Fibroblast of skin of left biceps (primary cell): ENCODE results near the gene KIAA0825.
"Not testable (repeated sequence)": the region's sequence is repeated elsewhere in the genome, so short reads cannot be mapped to it uniquely, and the experiment has no call there.

Experiments used
- DNase-seq, 2 experiments: peaks; one replicate each; pipeline ENCODE4 v3.0.0-alpha.2; 2013; ENCODE audit warnings: low read depth in 2 of 2

The KIAA0825 gene

DNA sequence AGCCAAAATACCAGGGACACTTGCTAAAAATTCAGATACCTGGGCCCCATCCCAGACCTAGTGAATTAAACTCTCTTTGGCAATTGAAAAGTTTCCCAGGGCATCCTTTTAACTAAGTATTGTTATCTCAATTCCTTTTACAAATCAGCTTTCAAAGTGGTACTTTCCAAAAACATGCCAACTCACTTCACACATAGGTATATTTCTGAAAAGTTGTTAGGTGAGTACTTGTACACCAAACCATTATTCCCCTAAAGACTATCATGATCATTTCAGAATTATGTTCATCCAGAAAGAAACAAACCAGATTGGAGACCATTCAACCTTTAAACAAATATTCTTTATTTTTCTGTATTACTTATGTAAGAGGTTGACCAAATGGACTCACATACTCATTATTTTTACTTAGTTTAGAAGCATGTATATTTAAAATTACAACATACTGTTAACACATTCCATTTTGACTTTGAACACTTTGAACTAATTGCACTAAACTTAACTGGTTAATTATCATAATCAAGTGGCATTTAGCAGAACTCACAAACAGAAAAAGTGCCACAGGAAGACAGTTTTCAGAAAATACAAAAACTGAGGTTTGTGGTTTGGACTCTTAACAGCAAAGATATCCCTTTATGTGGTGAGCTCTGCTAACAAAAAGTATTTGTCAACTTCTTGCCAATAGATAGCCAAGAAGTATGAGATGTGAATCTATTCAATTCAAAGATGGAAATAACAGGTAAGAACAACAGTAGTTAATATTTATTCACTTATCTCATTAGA lies 40.7 kb downstream of the KIAA0825 start:
- no peak for DNase-seq

DNA sequence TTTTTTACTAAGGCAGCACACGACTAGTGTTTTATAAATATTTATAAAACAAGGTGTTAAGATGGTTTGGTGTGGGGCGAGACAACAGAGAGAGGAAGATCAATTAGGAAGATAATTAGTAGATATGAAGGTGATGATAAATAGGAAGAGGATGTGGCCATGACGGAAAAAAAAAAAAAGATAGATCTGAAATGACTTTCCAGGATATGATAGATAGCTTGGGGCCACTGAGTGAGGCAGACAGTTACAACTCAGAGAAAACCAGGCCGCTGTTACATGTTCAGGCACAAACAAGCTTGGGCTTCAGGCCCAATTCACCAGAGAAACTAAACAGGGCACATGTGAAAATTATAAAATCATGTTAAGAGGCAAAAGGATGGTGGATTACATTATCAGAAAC lies 43.2 kb downstream of the KIAA0825 start:
- no peak for DNase-seq

DNA sequence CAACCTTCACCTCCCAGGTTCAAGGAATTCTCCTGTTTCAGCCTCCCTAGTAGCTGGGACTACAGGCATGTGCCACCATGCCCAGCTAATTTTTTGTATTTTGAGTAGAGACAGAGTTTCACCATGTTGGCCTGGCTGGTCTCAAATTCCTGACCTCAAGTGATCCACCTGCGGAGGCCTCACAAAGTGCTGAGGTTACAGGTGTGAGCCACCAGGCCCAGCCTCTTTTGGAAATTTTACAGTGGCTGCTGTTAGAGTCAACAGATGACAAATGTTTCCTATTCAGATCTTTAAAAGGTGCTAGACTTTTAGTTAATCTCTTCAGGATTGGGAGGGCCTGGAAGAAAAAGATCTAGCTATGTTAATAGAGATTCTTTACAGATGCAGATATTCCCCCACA lies 45.1 kb downstream of the KIAA0825 start:
- DNase-seq = not testable (repeated sequence)

DNA sequence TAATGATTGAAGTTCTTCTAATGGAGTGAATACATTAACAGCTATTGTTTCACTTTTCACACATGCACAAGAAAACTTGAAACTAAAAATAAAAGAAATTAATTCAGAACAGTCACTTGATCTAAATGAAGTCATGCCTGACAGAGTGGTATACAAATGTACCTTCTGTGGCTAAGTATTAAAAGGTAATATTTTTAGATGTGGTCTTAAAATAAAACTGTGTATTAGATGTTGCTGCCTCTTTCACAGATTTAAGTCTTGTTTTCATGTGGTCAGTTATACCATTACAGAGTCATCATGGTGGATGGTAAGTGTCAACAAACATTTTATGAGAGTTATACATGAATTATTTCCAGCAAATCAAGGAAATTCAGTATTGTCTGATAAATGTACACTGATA lies 47.0 kb downstream of the KIAA0825 start:
- DNase-seq = no peak

DNA sequence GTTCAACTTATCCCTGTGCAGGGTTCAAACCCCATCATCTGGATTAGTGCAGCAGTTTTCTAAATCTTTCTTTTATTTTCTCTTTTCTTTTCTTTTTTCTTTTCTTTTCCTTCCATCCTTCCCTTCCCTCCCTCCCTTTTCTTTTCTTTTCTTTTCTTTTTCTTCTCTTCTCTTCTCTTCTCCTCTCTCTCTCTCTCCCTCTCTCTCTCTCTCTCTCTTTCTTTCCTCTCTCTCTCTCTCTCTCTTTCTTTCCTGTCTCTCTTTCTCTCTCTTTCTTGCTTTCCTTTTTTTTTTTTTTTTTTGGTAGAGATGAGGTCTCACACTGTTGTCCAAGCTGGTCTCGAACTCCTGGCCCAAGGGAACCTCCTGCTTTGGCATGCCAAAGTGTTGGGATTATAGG lies 53.6 kb downstream of the KIAA0825 start:
- DNase-seq = no peak

DNA sequence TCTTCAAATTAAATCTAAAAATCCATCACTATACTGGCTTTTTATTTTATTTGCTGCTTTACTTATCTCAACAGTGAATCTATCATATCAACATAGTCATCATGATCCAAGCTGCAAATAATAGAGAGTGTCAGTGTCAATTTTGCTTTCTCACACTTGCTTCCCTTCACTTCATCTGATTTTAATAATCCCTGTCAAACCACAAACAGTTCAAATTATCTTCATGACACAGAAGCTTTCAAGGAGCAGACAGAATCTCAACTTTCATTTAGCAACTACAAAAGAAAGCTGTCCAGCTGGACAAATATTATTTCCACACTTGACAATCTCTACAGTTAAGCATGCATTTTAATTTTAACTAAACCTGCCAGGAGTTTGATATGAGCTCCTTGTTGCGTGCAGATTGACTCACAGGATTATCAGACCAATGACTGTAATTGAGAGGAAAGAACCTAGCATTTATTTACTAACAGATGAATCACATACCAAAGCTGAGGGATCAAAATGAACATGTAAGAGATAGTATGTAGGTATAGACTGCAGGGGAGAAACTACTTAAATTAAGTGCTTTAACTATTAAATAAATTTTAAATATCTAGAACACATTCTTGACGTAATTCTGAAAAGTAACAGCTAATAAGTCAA lies 56.0 kb downstream of the KIAA0825 start:
- DNase-seq = no peak

DNA sequence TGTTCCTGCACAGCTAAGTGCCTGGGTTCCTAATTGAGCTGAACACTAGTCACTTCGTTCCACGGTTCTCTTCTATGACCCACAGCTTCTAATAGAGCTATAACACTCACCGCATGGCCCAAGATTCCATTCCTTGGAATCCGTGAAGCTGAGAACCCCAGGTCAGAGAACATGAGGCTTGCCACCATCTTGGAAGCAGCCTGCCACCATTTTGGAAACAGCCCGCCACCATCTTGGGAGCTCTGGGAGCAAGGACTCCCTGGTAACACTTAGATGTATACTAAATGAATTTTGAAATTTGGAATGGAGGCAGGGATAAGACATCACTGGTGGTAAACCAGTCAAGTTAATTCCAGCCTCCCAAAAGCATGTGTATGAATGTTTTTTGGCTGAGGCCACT lies 60.4 kb downstream of the KIAA0825 start:
- no peak for DNase-seq

DNA sequence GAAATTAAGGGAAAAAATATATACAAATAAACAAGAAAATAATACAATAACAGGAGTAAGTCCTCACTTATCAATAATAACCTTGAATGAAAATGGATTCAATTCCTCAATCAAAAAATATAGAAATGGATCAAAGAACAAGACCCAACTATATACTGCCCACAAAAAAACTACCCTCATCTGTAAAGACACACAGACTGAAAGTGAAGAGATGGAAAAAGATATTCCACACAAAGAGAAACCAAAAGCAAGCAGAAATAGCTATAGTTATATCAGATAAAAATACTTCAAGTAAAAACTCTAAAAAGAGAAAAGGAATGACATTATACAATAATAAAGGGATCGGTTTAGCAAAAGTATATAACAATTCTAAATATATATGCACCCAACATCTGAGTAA lies 66.5 kb downstream of the KIAA0825 start:
- no peak for DNase-seq

DNA sequence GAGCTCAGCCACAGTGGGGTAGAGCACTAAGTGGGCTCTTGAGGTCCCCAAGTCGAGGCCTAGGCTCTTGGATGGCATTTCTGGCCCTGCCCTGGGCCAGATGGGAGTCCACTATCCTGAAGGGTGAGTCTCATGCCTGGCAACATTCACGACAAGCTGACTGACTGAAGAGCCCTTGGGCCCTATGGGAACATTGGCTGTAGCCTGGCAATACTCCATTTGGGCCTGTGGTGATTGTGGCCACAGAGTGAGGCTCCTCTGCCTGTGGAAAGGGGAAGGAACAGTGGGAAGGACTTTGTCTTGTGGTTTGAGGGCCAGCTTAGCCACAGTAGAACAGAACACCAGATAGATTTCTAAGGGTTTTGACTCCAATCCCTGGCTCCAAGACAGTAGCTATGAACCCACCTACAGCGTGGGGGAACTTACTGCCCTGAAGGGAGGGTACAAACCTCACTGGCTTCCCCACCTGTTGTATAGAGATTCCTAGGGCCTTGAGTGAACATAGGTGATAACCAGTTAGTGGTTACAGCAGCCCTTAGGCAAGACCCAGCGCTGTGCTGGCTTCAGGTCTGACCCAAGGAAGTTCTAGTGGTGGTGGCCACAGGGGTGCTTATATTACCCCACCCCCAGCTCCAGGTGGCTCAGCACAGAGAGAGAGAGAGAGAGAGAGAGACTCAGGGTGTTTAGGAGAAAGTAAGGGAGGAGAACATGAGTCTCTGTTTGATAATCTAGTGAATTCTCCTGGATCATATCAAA lies 72.4 kb downstream of the KIAA0825 start:
- DNase-seq = no peak

DNA sequence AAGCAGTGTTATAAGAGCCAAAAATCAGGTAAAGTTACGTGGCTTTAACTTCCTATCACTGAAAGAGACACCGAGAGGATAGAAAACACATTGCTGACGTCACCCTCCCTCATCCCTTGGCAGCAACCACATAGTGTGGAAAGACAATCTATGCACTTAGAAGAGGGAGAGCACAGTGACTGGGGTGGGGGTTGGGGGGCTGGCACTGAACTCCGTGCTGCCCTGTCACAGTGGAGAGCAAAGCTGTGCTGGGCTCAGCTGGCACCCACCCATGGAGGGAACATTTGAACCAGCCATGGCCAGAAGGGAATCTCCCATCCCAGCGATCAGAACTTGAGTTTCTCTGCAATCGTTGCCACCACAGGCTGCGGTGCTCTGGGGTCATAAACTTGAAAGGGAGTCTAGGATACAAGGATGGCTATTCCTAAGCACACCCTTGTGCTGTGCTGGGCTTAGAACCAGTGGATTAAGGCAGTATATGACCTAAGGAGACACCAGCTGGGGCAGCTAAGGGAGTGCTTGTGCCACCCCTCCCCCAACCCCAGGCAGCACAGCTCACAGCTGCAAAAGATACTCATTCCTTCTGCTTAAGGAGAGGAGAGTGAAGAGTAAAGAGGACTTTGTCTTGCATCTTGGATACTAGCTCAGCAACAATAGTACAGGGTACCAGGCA lies 73.4 kb downstream of the KIAA0825 start:
- DNase-seq = no peak

DNA sequence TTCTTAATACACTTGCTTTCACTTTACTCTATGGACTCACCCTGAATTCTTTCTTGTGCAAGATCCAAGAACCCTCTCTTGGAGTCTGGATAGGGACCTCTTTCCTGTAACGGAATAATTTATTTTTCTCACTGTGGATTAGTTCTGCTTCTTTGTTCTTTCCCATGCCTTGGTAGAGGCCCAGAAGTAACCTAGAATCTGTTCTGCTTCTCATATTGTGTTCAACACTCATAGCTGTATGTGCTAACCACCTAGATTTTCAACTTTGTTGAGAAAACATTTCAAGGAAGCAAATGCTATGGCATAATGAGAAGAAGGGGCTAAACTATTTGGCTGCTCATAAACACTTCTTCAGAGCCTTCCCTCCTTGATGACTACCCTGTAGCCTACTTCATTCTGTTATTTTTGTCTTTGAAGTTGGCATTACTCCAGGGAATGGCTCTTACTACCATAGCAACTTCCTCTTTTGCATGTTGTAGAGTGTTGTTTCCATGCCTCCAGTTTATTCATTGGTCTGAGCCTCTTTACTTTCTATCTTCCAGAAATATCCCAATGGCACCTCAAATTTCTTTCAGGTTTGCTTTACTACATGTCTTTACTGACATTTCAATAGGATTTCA lies 74.3 kb downstream of the KIAA0825 start:
- no peak for DNase-seq

DNA sequence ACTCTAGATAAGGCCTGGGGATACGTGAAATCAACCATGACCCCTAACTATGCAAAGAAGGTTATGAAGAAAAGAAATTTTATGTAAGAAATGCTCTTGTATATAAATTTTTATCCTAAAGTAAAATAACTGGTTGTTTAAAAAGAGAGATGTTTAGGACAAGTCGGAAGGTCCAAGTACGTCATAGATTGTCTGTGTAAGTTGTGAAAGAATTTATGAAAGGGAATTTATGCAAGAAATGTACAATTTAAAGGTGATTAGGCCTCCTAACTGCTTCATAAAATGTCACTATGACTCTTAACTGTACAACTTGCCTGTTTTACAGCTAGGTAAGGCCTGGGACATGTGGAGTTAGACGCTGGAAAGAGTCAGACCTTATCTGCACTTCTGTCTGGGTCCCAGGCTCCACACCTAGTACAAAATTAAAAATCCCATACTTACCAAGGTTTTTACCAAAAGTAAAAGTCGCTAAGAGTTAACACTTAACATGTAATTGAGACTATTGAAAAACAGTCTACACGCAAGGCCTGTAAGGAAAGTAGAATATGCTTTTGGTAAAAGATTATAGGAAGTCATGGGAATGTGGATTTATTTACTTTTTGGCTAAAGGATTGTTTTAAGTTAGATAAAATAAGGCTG lies 77.4 kb downstream of the KIAA0825 start:
- DNase-seq = no peak

DNA sequence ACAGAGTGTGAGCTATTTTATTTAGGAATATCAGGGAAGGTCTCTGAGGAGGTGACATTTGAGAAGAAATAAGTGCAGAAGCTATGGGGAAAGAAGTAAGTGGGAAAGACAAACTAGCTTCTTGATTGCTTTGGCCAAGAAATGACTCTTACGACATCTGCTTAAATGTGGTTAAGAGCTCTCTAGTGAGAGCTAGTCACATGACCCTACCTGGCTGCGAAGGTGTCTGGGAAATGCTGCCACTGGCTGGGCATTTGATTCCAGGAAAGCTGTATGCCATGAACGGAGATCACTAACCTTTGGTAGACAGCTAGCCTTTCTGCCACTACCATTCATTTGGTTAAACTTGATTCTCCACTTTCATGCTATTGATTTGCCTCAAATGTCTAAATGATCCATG lies 80.1 kb downstream of the KIAA0825 start:
- DNase-seq = no peak

DNA sequence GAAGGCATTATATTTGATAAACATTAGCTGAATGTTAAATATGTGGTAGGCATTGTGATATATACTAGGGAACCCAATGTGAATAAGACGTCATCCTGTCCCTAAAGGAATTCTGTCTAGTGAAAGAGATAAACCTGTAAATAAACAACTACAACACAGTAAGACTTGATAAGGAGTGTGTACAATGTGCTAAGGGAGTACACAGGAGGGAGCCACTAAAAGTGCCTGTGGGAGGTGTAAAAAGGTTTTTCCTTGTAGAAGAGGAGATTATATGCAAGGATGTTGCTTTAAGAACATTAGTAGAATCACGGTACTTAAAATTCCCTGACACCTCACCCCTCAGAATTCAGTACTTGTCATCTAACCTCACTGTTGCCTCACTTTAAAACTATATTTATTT lies 91.7 kb downstream of the KIAA0825 start:
- no peak for DNase-seq

DNA sequence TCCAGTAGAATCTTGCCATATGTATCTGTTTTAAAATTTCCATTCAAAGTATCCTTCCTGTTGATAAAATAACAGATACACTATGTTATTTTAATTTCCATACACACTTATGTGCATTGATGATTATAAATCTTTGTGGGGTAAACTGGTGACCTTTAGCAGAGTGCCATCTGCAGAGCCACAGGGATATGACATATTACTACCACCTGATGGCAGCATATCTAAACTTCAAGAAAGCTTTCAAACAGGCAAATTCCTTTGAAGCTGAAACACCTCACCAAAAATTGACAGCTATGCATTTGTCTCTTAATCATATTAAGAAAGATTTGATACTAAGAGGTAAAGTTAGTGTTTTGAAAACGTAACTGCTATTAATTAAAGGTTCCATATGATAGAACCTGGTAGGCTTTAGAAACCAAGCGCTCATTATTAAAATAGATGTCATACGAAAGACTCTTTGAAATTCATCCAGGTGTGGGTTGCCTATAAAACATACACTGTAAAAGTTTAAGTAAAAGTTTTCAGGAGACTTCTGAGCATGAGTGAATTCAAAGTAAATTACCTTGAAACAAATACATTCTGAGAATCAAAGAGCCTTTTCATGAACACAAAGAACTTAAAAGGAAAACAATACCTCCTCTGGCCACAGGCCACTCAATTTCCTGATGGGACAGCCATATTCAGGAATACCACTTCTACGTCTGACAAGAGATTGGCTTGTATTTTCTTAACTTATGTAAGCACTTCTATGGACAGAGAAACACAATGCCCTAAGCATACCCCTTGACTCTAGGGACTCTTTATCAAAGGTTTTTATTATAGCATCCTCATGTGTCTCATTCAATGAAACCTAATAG lies 93.3 kb downstream of the KIAA0825 start:
- DNase-seq = no peak

DNA sequence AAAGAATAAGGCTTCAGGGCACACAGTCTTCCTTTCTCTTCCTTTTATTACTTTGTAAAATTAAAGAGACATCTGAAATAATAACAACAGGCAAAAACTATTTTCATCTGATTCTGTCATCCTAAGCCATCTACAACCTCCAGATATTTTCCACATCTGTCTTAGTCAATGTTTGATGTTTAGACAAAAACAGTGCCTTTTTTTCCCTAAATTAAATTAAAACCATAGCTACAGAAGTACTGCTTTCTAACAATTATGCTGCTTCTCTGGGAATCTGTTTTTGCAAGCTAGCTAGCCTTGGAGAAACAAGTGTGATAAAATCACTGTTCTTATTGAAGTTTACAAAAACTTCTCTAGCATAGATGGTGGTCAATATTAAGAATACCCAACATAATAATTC lies 95.4 kb downstream of the KIAA0825 start:
- no peak for DNase-seq

DNA sequence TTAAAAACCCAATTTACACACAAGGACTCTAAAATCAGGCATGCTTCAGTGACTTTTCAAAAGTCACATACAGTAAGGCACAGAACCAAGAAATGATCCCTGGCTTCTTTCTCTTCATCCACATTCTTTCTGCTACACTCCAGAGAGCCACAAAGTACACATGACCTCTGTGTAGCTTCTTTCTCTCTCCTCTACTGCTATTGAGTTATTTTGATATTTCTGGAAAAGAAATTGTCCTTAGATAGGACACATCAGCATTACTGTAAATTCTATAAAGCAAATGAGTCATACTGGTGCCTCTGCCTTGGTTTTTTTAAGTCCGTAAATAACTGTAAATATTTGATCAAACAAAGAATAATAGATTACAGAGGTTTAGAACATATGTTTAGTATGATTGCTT lies 96.3 kb downstream of the KIAA0825 start:
- no peak for DNase-seq

DNA sequence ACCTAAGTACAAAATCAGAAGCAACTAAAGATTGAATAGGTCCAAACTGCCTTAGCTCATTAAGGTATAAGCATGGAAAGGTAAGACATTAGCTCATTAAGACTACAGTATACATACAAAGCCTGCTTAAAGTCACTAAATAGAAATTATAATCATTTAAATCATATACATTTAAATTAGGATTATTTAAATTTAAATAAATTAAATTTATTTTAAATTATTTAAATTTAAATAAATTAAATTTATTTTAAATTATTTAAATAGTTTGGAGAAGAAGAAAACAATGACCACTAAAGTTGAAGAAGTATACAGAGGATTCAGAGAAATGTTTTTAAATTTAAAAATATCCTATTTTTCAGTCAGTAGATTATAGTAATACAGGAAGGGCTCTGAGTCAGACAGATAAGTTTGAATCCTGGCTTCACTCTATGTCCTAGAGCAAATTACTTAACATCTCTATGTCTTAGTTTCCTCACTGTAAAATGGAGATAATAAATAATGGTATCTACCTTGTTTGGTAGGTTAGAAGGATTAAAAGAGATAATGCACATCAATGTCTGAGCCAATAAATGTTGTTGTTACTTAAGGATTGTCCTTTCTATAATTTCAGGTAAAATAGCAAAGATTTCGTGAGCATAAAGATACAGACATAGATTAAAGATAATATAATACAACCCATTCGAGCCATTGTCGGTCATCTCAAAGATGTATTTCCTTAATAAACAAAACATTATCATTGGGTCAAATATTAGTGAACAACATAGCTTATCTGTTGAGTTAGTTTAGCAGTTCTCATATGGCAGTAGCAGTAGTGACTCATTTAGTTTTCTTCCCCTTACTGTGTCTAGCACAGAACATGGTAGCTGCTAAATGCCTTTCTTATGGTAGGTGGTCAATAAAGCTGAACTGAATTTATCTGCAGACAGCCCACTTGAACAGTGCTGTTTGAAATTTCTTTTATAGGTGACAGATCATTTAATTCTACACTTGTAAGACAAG lies 100.6 kb downstream of the KIAA0825 start:
- no peak for DNase-seq

DNA sequence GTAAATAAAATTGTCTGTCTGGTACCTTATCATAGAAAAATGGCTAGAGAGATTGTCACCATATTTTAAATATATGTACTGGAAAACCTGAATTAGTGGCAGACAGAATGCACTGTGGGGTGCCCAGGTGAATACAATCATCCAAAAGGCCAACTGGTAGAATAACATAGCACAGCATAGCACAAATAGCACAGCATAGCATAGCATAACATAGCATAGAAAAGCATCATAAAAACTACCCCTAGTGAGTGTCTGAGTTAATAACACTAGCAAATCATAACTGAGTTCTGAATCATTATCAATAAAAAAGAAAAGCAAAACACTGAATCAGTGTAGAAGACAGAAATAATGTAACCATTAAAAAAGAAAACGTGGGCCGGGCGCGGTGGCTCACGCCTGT lies 102.3 kb downstream of the KIAA0825 start:
- no peak for DNase-seq
